GM12801 (cell line): Measurements from ENCODE around the gene GLT1D1.

Source experiments
- CTCF ChIP-seq: IDR thresholded peaks from one replicate; pipeline ENCODE4 v1.5.1; 2011; ENCODE audit warnings: control low read depth; ENCODE audit not compliant: insufficient read length; ENCODE audit errors: extremely low read depth

GLT1D1 gene

GRCh38 chr12:128918481-128919260, 65.4 kb downstream of the GLT1D1 start:
- TF ChIP-seq CTCF: no peak

GRCh38 chr12:128920468-128920867, 67.2 kb downstream of the GLT1D1 start:
- TF ChIP-seq CTCF: no peak

GRCh38 chr12:128928361-128928760, 75.1 kb downstream of the GLT1D1 start:
- no peak for TF ChIP-seq CTCF

GRCh38 chr12:128929057-128929456, 75.8 kb downstream of the GLT1D1 start:
- TF ChIP-seq CTCF: no peak

GRCh38 chr12:128930606-128931005, 77.3 kb downstream of the GLT1D1 start:
- no peak for TF ChIP-seq CTCF

- TF ChIP-seq CTCF: no peak
These were observed 79.2 kb downstream of the GLT1D1 start for GRCh38 chr12:128932521-128932920.

- TF ChIP-seq CTCF: no peak
These were observed 79.8 kb downstream of the GLT1D1 start for GRCh38 chr12:128933039-128933438.
